Superior temporal gyrus (tissue), 1 donor: ENCODE data around the gene CACNA1A.

Experiments
- DNase-seq: peaks from one replicate; pipeline ENCODE4 v3.0.0-alpha.2; 2016; ENCODE audit errors: extremely low spot score

The CACNA1A gene

GRCh38 chr19:13164343-13165161, 341.7 kb downstream of the CACNA1A start:
- no peak for DNase-seq

GRCh38 chr19:13163609-13164342, 342.5 kb downstream of the CACNA1A start:
- DNase-seq = no peak

- DNase-seq = peak; percentile 87
These were observed 343.3 kb downstream of the CACNA1A start for GRCh38 chr19:13162724-13163608.

GRCh38 chr19:13160557-13160956, 345.7 kb downstream of the CACNA1A start:
- no peak for DNase-seq

GRCh38 chr19:13159713-13160112, 346.6 kb downstream of the CACNA1A start:
- DNase-seq = no peak
